Measurements from ENCODE around the gene RNF34. TPM values are rescaled to one million over a fixed set of nuclear protein-coding genes. Genes with fewer than 3 reads are reported as not detected.

The RNF34 gene
- total RNA-seq, 1 experiment from 2014 or later = 53.6 TPM

- TF ChIP-seq GRHL2 (CRISPR knock-in tag; IDR thresholded peaks at IDR 0.05; ENCODE audit: insufficient replicate concordance, severe bottlenecking) = no peak
- TF ChIP-seq RORB (CRISPR knock-in tag; IDR thresholded peaks at IDR 0.05) = no peak
- TF ChIP-seq NR1H2 (CRISPR knock-in tag; IDR thresholded peaks at IDR 0.05) = no peak
- TF ChIP-seq NFYB (CRISPR knock-in tag; conservative IDR thresholded peaks at IDR 0.05; ENCODE audit: low read depth) = no peak
- TF ChIP-seq FOXP4 (CRISPR knock-in tag; IDR thresholded peaks at IDR 0.05) = no peak
- no peak for TF ChIP-seq PRDM15 (CRISPR knock-in tag; IDR thresholded peaks at IDR 0.05)
- TF ChIP-seq ZNF671 (CRISPR knock-in tag; IDR thresholded peaks at IDR 0.05) = no peak
- no peak for TF ChIP-seq STAT6 (CRISPR knock-in tag; conservative IDR thresholded peaks at IDR 0.05; ENCODE audit: low read depth)
- no peak for TF ChIP-seq SP1 (CRISPR knock-in tag; conservative IDR thresholded peaks at IDR 0.05)
- no peak for TF ChIP-seq MAX (CRISPR knock-in tag; IDR thresholded peaks at IDR 0.05)
- Mint-ChIP-seq H3K27ac (no peak overlapping the region), H3K4me1 (peaks cover 7% of the 10 kb centered on the region), H3K4me3 (no peak overlapping the region), H3K9me3 (peaks cover 10% of the 10 kb centered on the region), H3K36me3 (peaks cover 65% of the 10 kb centered on the region), H3K27me3 (ENCODE audit: low read depth) (no peaks in the 10 kb centered on the region; the same call in 1 of the 2 replicates)
- POLR2A ChIA-PET = interaction anchor here (0.6 kb wide), 1 partner anchor 39 kb away, joined by 3 read pairs; no protein-coding TSS in a partner anchor
- no peak for ATAC-seq
- DNase-seq (ENCODE audit: low spot score) = no peak
- CTCF ChIA-PET = interaction anchor here (1.1 to 5.3 kb wide), 6 partner anchors 15 to 238 kb away, joined by 3 to 71 read pairs (median 4); partner anchors contain the start of gene RNF34
Observed at GRCh38 chr12:121440768-121441167, 40.9 kb downstream of the RNF34 start.

- ATAC-seq (no peak), DNase-seq (ENCODE audit: low spot score) (peak; percentile 57)
- POLR2A ChIA-PET = interaction anchor here (0.6 kb wide), 1 partner anchor 38 kb away, joined by 3 read pairs; no protein-coding TSS in a partner anchor
- peaks cover 7% of the 10 kb centered on the region for H3K9me3 Mint-ChIP-seq
- TF ChIP-seq NFE2L1 (CRISPR knock-in tag; IDR thresholded peaks at IDR 0.05) = no peak
- TF ChIP-seq HMGXB4 (CRISPR knock-in tag; IDR thresholded peaks at IDR 0.05) = no peak
- CTCF ChIA-PET = interaction anchor here (0.6 to 5.3 kb wide), 24 partner anchors 10 to 309 kb away, joined by 3 to 71 read pairs (median 4); partner anchors contain the start of genes P2RX7, RNF34 and TMEM120B
- H3K27ac Mint-ChIP-seq = peak overlapping the region; percentile 41; the same call in 1 of the 2 replicates
- H3K4me1 Mint-ChIP-seq = peaks cover 7% of the 10 kb centered on the region
- H3K36me3 Mint-ChIP-seq = peaks cover 58% of the 10 kb centered on the region
- no peak overlapping the region for H3K4me3 Mint-ChIP-seq
- no peaks in the 10 kb centered on the region; the same call in 1 of the 2 replicates for H3K27me3 Mint-ChIP-seq (ENCODE audit: low read depth)
Observed at GRCh38 chr12:121441555-121441954, 41.6 kb downstream of the RNF34 start.

Data from WTC11 (cell line).